A375 (cell line): ENCODE results near the gene UNC5CL. TPM values are rescaled to one million over a fixed set of nuclear protein-coding genes. Genes with fewer than 3 reads are reported as not detected.

Experiments used
- total RNA-seq: library from RNA; depleted of rRNA; stranded (reverse); fragments of >200 nt; shearing (Covaris generic); gene quantifications from 2 replicates; pipeline ENCODE4 v1.2.3, GENCODE V29; 2014; rRNA removed

Gene UNC5CL
- total RNA-seq, result 0.53 and 1.0 TPM in 2 replicates

GRCh38 chr6:41039060-41039998, at the start of gene UNC5CL:
TSS of gene UNC5CL (minus strand) at chr6:41039221. CDS start at chr6:41035074, 4,147 bp downstream.

DNA sequence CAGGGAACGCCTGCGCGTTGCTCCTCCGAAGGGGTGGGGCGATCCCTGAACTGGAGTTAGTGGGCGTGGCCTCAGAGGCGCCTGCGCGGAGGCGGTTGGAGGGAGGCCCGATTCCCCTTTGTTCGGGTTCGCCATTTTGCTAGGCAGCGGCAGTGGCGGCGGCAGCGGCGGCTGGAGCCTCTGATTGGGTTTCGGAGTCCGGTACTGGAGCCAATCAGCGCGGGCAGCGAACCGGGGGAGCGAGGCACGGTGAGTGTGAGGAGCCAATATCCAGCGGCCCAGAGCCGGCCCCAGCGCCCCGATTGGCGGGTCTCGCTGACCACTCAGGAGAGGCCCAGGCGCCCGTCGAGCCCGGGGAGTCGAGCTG, 33.8 kb upstream of the UNC5CL start, which contains the start of gene NFYA:
Gene NFYA, plus strand, starts transcription at position 139 of the 367 bp plus-strand sequence. CDS start 6,116 bp downstream, outside the sequence.

DNA sequence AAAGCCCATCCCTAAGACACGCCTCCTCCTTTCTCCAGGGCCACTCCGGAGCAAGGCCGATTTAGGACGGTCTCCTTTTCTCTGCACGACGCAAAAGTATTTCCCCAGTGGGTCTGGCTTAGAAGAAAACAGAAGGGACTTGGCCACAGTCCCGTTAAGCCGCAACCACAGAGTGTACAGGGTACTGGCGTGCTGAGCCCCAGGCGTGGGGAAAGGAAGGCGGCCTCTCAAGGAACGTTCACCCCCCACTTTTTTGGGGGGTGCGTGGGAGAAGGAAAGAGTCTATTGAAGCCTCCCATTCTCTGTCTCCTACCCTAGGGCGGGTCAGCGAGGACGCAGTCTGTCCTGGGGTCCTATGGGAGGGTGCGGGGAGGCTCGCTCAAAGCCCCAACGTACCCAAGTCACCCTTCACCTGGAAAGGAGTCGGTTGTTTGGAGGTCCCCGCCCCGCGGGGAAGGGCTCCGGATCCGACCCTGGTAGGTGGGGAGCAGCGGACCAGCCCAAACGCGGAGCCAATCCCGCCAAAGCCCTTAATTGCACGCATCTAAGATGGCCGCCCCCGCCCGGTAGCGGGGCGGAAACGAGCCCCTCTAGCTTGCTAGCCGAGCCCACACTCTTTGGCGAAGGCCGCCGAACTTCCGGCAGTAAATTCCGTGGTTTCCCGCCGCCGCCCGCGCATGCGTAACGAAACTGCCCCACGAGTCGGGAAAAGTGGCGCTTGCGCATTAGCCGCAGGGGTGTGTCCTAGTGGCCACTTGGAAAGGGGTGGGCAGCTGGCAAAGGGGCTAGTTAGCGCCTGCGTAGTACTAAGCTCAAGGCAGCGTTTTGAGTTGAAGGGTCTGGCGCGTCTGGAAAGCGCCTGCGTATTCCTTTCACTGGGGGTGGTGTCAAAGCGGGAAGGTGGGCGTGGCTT, 33.2 kb upstream of the UNC5CL start, which contains the start of gene OARD1:
Gene OARD1, minus strand, starts transcription at position 434 of the 913 bp plus-strand sequence. CDS start 722 bp downstream, outside the sequence.

DNA sequence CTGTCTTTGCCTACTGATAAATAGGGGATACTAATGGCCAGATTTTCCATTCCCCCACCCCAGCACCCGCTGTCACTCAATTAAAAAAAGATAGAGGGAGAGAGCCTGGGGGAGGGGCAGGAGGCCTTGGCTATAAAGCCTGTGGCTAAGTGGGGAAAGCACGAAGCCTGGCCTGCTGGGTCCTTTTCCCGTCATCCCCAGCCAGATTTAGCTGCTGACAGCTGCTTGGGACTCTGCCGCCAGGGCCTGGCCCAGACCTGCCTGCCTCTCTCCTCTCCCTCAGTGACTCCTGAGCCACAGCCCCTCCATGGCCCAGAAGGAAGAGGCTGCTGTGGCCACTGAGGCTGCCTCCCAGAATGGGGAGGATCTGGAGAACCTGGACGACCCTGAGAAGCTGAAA, 14.0 kb upstream of the UNC5CL start, which contains the start of gene APOBEC2:
Gene APOBEC2, plus strand, starts transcription at position 162 of the 400 bp plus-strand sequence. Its CDS starts 146 bp downstream, at position 308.

GRCh38 chr6:41042226-41043055, 3.4 kb upstream of the UNC5CL start, which contains the start of gene TSPO2:
TSS of gene TSPO2 (plus strand) at chr6:41042467. CDS start at chr6:41042986, 519 bp downstream.

Other genes with a start within 250 kb of the UNC5CL start
- not detected in 2 replicates for gene TSPO2, start 3.2 kb upstream of the UNC5CL start, total RNA-seq
- gene APOBEC2, start 14.0 kb upstream of the UNC5CL start, total RNA-seq, result not detected in 2 replicates
- 20.8 and 25.7 TPM in 2 replicates for gene OARD1, start 33.1 kb upstream of the UNC5CL start, total RNA-seq
- 13.1 and 16.6 TPM in 2 replicates for gene NFYA, start 33.8 kb upstream of the UNC5CL start, total RNA-seq
- gene TREML1, start 115.1 kb upstream of the UNC5CL start, total RNA-seq, result not detected in 2 replicates
- not detected in 2 replicates for gene TREM2, start 123.9 kb upstream of the UNC5CL start, total RNA-seq
- 0.16 and 0.19 TPM in 2 replicates for gene TREML2, start 161.9 kb upstream of the UNC5CL start, total RNA-seq
- gene TREML4, start 189.1 kb upstream of the UNC5CL start, total RNA-seq, result not detected in 2 replicates
- 0.15 and 0.88 TPM in 2 replicates for gene TREM1, start 247.5 kb upstream of the UNC5CL start, total RNA-seq